ENCODE results near the gene LPAR6.
"Not testable (repeated sequence)": the region's sequence is repeated elsewhere in the genome, so short reads cannot be mapped to it uniquely, and the experiment has no call there.

Gene LPAR6

GRCh38 chr13:48412881-48413351 is at the start of gene LPAR6:
TSS of gene LPAR6 (minus strand) at chr13:48413113. CDS start at chr13:48412423, 690 bp downstream.
- ChIA-PET POLR2A (no interaction called here), CTCF (interaction anchor here (0.9 kb wide), 1 partner anchor 12 kb away, joined by 3 read pairs; no protein-coding TSS in a partner anchor)
- TF ChIP-seq CTCF (IDR thresholded peaks at IDR 0.05; ENCODE audit: control extremely low read depth, extremely low read depth, low read depth, missing control alignments), result no peak
- DNase-seq (ENCODE audit: extremely low spot score), result no peak

- no peak for DNase-seq (ENCODE audit: extremely low spot score)
Observed at GRCh38 chr13:48457578-48458242, 44.8 kb upstream of the LPAR6 start.

GRCh38 chr13:48456546-48456945 is 43.6 kb upstream of the LPAR6 start:
- ChIA-PET CTCF (no interaction called here), POLR2A (no interaction called here)
- no peak for TF ChIP-seq CTCF (IDR thresholded peaks at IDR 0.05; ENCODE audit: control extremely low read depth, extremely low read depth, low read depth, missing control alignments)
- DNase-seq (ENCODE audit: extremely low spot score), result no peak

More at GRCh38 chr13:48457578-48458242, 44.8 kb upstream of the LPAR6 start:
- POLR2A ChIA-PET, result interaction anchor here (0.5 kb wide), 1 partner anchor 1477 kb away, joined by 4 read pairs; no protein-coding TSS in a partner anchor
- CTCF ChIA-PET, result interaction anchor here (0.7 to 1.6 kb wide), 2 partner anchors 21 to 76 kb away, joined by 4 read pairs; no protein-coding TSS in a partner anchor
- TF ChIP-seq CTCF (IDR thresholded peaks at IDR 0.05; ENCODE audit: control extremely low read depth, extremely low read depth, low read depth, missing control alignments), result no peak

GRCh38 chr13:48451196-48451595 is 38.3 kb upstream of the LPAR6 start:
- DNase-seq (ENCODE audit: extremely low spot score); POLR2A ChIA-PET; CTCF ChIA-PET: not testable (repeated sequence)

GRCh38 chr13:48449656-48450055 is 36.7 kb upstream of the LPAR6 start:
- TF ChIP-seq CTCF (IDR thresholded peaks at IDR 0.05; ENCODE audit: control extremely low read depth, extremely low read depth, low read depth, missing control alignments), result no peak
- CTCF ChIA-PET, result interaction anchor here (1.3 kb wide), 1 partner anchor 130 kb away, joined by 3 read pairs; no protein-coding TSS in a partner anchor
- POLR2A ChIA-PET, result no interaction called here
- DNase-seq (ENCODE audit: extremely low spot score), result no peak

GRCh38 chr13:48448959-48449614 is 36.2 kb upstream of the LPAR6 start:
- POLR2A ChIA-PET, result no interaction called here
- TF ChIP-seq CTCF (IDR thresholded peaks at IDR 0.05; ENCODE audit: control extremely low read depth, extremely low read depth, low read depth, missing control alignments), result no peak
- DNase-seq (ENCODE audit: extremely low spot score), result no peak
- CTCF ChIA-PET, result interaction anchor here (0.9 to 1.3 kb wide), 3 partner anchors 12 to 131 kb away, joined by 3 to 4 read pairs (median 3); no protein-coding TSS in a partner anchor
